Esophagus muscularis mucosa (tissue), 4 donors: ENCODE results near the gene SIRT5.

Source experiments
- CTCF ChIP-seq, 3 experiments: fragments of 200-600 bp in 2 of 3; fragments of 450-650 bp in 1 of 3; sonication (generic) in 2 of 3; IDR thresholded peaks; one replicate each; pipeline ENCODE4 v1.5.1; 2017 to 2019; ENCODE audit warnings: antibody characterized with exemption in 3 of 3, mild to moderate bottlenecking in 2 of 3, moderate library complexity in 1 of 3
- EP300 ChIP-seq: sonication (generic); formaldehyde crosslinking; IDR thresholded peaks from one replicate; pipeline ENCODE4 v1.6.1; 2017; ENCODE audit warnings: antibody characterized with exemption
- POLR2A ChIP-seq: fragments of 450-650 bp; IDR thresholded peaks from one replicate; pipeline ENCODE4 v1.6.1; 2017; ENCODE audit warnings: antibody characterized with exemption, moderate library complexity, mild to moderate bottlenecking, low read depth
- POLR2AphosphoS5 ChIP-seq, 2 donors: sonication (generic); formaldehyde crosslinking; IDR thresholded peaks; one replicate each; pipeline ENCODE4 v1.6.1; 2017; ENCODE audit warnings: antibody characterized with exemption in 2 of 2

- no peak for TF ChIP-seq CTCF (IDR thresholded peaks at IDR 0.05)
- no peak for TF ChIP-seq POLR2A
- no peak for TF ChIP-seq EP300
- no peak for TF ChIP-seq POLR2AphosphoS5 (IDR thresholded peaks at IDR 0.05)
These were observed 55.2 kb downstream of the SIRT5 start for GRCh38 chr6:13629459-13630116.
